Amniotic epithelial cell (primary cell): ENCODE results near the gene RSRC1.

Experiments used
- DNase-seq: peaks from one replicate; pipeline ENCODE4 v3.0.0-alpha.2; 2010; ENCODE audit warnings: low read depth

Gene RSRC1

GRCh38 chr3:158128755-158129154 is 18.9 kb downstream of the RSRC1 start:
- no peak for DNase-seq

GRCh38 chr3:158134363-158134762 is 24.5 kb downstream of the RSRC1 start:
- DNase-seq: no peak

GRCh38 chr3:158140396-158140795 is 30.5 kb downstream of the RSRC1 start:
- no peak for DNase-seq

GRCh38 chr3:158148218-158148617 is 38.3 kb downstream of the RSRC1 start:
- no peak for DNase-seq

- DNase-seq: peak; percentile 27
These were observed 42.3 kb downstream of the RSRC1 start for GRCh38 chr3:158152186-158152585.

GRCh38 chr3:158158969-158159368 is 49.1 kb downstream of the RSRC1 start:
- no peak for DNase-seq

- peak; percentile 24 for DNase-seq
These were observed 49.8 kb downstream of the RSRC1 start for GRCh38 chr3:158159714-158160113.

GRCh38 chr3:158160958-158161357 is 51.1 kb downstream of the RSRC1 start:
- peak; percentile 63 for DNase-seq

- DNase-seq: no peak
These were observed 55.3 kb downstream of the RSRC1 start for GRCh38 chr3:158165141-158165655.

GRCh38 chr3:158165730-158166129 is 55.8 kb downstream of the RSRC1 start:
- peak; percentile 37 for DNase-seq

GRCh38 chr3:158166223-158166622 is 56.3 kb downstream of the RSRC1 start:
- no peak for DNase-seq

- peak; percentile 99 for DNase-seq
These were observed 58.1 kb downstream of the RSRC1 start for GRCh38 chr3:158167737-158168557.

GRCh38 chr3:158169091-158169491 is 59.2 kb downstream of the RSRC1 start:
- peak; percentile 49 for DNase-seq

GRCh38 chr3:158181096-158181495 is 71.2 kb downstream of the RSRC1 start:
- DNase-seq: no peak

- DNase-seq: no peak
These were observed 75.8 kb downstream of the RSRC1 start for GRCh38 chr3:158185711-158186110.

- DNase-seq: peak; percentile 5
These were observed 91.1 kb downstream of the RSRC1 start for GRCh38 chr3:158200955-158201354.

- no peak for DNase-seq
These were observed 95.4 kb downstream of the RSRC1 start for GRCh38 chr3:158205324-158205723.

GRCh38 chr3:158205994-158206393 is 96.1 kb downstream of the RSRC1 start:
- DNase-seq: peak; percentile 2

- DNase-seq: no peak
These were observed 100.2 kb downstream of the RSRC1 start for GRCh38 chr3:158210067-158210466.

GRCh38 chr3:158213461-158213860 is 103.6 kb downstream of the RSRC1 start:
- no peak for DNase-seq

- DNase-seq: no peak
These were observed 108.1 kb downstream of the RSRC1 start for GRCh38 chr3:158217992-158218391.

- no peak for DNase-seq
These were observed 110.7 kb downstream of the RSRC1 start for GRCh38 chr3:158220575-158220974.

- peak; percentile 9 for DNase-seq
These were observed 111.5 kb downstream of the RSRC1 start for GRCh38 chr3:158221426-158221825.

- no peak for DNase-seq
These were observed 116.5 kb downstream of the RSRC1 start for GRCh38 chr3:158226429-158226828.
